ENCODE data around the gene NUCB1. TPM values are rescaled to one million over a fixed set of nuclear protein-coding genes. Genes with fewer than 3 reads are reported as not detected.
A peak's percentile ranks its signal among the peaks of the same experiment; 100 is the strongest.

NUCB1 gene
- total RNA-seq, 1 experiment from 2014 or later = 153 TPM

DNA sequence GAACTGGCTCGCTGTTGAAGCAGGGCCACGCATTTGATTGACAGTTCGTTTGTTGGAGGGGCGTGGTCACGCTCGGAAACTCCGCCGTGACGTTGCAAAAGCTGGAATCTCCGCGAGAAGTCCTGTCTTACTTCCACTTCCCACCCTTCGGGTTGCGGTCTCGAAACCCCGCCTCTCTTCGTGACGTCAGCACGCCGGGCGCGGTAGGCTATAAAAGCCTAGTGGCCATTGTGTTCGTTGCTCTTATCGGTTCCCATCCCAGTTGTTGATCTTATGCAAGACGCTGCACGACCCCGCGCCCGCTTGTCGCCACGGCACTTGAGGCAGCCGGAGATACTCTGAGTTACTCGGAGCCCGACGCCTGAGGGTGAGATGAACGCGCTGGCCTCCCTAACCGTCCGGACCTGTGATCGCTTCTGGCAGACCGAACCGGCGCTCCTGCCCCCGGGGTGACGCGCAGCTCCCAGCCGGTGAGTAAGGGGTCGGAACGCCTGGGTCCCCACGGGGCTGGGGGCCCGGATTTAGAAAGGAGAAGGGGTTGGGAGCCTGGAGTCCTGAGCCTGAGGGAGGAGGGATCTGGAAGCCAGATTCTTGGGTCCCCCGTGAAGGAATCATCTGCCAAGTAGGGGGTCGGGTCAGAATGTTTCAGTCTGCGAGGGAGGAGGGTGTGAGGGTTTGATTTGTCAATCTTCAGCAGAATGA, 27.8 kb upstream of the NUCB1 start, which contains the start of gene PPP1R15A (continued):
- TF ChIP-seq, protein P1, sequence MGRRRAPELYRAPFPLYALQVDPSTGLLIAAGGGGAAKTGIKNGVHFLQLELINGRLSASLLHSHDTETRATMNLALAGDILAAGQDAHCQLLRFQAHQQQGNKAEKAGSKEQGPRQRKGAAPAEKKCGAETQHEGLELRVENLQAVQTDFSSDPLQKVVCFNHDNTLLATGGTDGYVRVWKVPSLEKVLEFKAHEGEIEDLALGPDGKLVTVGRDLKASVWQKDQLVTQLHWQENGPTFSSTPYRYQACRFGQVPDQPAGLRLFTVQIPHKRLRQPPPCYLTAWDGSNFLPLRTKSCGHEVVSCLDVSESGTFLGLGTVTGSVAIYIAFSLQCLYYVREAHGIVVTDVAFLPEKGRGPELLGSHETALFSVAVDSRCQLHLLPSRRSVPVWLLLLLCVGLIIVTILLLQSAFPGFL (CRISPR knock-in tag; IDR thresholded peaks at IDR 0.05; ENCODE audit: borderline replicate concordance) = no peak; the same call in 1 of the 2 replicates
- TF ChIP-seq TP53 (CRISPR knock-in tag; IDR thresholded peaks at IDR 0.05) (no peak), NR2C2 (CRISPR knock-in tag; IDR thresholded peaks at IDR 0.05) (no peak), TEAD1 (CRISPR knock-in tag; IDR thresholded peaks at IDR 0.05) (0 out of 2 replicates have a peak, but pooled peaks have one; percentile 42), ZNF317 (CRISPR knock-in tag; IDR thresholded peaks at IDR 0.05; ENCODE audit: borderline replicate concordance, low read depth) (no peak), KAT7 (CRISPR knock-in tag; IDR thresholded peaks at IDR 0.05; ENCODE audit: borderline replicate concordance) (no peak), FOXK1 (CRISPR knock-in tag; IDR thresholded peaks at IDR 0.05) (peak; percentile 76), JAZF1 (CRISPR knock-in tag; IDR thresholded peaks at IDR 0.05) (no peak), ELF4 (CRISPR knock-in tag; IDR thresholded peaks at IDR 0.05; ENCODE audit: low read depth) (no peak), MXD4 (CRISPR knock-in tag; IDR thresholded peaks at IDR 0.05; ENCODE audit: borderline replicate concordance) (no peak), CREM (CRISPR knock-in tag; IDR thresholded peaks at IDR 0.05) (peak; percentile 80; the same call in 1 of the 2 replicates), NR1H2 (CRISPR knock-in tag; IDR thresholded peaks at IDR 0.05) (0 out of 2 replicates have a peak, but pooled peaks have one; percentile 31), SOX15 (CRISPR knock-in tag; IDR thresholded peaks at IDR 0.05) (no peak), ZBTB21 (CRISPR knock-in tag; IDR thresholded peaks at IDR 0.05; ENCODE audit: borderline replicate concordance) (no peak), GABPB1 (CRISPR knock-in tag; IDR thresholded peaks at IDR 0.05) (peak; percentile 80), OVOL2 (CRISPR knock-in tag; IDR thresholded peaks at IDR 0.05; ENCODE audit: borderline replicate concordance) (no peak)
- TF ChIP-seq, protein P2, sequence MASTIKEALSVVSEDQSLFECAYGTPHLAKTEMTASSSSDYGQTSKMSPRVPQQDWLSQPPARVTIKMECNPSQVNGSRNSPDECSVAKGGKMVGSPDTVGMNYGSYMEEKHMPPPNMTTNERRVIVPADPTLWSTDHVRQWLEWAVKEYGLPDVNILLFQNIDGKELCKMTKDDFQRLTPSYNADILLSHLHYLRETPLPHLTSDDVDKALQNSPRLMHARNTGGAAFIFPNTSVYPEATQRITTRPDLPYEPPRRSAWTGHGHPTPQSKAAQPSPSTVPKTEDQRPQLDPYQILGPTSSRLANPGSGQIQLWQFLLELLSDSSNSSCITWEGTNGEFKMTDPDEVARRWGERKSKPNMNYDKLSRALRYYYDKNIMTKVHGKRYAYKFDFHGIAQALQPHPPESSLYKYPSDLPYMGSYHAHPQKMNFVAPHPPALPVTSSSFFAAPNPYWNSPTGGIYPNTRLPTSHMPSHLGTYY (CRISPR knock-in tag; IDR thresholded peaks at IDR 0.05) = no peak
- TF ChIP-seq, protein P3, sequence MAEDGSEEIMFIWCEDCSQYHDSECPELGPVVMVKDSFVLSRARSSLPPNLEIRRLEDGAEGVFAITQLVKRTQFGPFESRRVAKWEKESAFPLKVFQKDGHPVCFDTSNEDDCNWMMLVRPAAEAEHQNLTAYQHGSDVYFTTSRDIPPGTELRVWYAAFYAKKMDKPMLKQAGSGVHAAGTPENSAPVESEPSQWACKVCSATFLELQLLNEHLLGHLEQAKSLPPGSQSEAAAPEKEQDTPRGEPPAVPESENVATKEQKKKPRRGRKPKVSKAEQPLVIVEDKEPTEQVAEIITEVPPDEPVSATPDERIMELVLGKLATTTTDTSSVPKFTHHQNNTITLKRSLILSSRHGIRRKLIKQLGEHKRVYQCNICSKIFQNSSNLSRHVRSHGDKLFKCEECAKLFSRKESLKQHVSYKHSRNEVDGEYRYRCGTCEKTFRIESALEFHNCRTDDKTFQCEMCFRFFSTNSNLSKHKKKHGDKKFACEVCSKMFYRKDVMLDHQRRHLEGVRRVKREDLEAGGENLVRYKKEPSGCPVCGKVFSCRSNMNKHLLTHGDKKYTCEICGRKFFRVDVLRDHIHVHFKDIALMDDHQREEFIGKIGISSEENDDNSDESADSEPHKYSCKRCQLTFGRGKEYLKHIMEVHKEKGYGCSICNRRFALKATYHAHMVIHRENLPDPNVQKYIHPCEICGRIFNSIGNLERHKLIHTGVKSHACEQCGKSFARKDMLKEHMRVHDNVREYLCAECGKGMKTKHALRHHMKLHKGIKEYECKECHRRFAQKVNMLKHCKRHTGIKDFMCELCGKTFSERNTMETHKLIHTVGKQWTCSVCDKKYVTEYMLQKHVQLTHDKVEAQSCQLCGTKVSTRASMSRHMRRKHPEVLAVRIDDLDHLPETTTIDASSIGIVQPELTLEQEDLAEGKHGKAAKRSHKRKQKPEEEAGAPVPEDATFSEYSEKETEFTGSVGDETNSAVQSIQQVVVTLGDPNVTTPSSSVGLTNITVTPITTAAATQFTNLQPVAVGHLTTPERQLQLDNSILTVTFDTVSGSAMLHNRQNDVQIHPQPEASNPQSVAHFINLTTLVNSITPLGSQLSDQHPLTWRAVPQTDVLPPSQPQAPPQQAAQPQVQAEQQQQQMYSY (CRISPR knock-in tag; IDR thresholded peaks at IDR 0.05) = no peak
- TF ChIP-seq, protein P4, sequence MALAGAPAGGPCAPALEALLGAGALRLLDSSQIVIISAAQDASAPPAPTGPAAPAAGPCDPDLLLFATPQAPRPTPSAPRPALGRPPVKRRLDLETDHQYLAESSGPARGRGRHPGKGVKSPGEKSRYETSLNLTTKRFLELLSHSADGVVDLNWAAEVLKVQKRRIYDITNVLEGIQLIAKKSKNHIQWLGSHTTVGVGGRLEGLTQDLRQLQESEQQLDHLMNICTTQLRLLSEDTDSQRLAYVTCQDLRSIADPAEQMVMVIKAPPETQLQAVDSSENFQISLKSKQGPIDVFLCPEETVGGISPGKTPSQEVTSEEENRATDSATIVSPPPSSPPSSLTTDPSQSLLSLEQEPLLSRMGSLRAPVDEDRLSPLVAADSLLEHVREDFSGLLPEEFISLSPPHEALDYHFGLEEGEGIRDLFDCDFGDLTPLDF (CRISPR knock-in tag; IDR thresholded peaks at IDR 0.05) = no peak
- TF ChIP-seq, protein P5, sequence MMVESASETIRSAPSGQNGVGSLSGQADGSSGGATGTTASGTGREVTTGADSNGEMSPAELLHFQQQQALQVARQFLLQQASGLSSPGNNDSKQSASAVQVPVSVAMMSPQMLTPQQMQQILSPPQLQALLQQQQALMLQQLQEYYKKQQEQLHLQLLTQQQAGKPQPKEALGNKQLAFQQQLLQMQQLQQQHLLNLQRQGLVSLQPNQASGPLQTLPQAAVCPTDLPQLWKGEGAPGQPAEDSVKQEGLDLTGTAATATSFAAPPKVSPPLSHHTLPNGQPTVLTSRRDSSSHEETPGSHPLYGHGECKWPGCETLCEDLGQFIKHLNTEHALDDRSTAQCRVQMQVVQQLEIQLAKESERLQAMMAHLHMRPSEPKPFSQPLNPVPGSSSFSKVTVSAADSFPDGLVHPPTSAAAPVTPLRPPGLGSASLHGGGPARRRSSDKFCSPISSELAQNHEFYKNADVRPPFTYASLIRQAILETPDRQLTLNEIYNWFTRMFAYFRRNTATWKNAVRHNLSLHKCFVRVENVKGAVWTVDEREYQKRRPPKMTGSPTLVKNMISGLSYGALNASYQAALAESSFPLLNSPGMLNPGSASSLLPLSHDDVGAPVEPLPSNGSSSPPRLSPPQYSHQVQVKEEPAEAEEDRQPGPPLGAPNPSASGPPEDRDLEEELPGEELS (CRISPR knock-in tag; IDR thresholded peaks at IDR 0.05) = no peak
- TF ChIP-seq, protein P6, sequence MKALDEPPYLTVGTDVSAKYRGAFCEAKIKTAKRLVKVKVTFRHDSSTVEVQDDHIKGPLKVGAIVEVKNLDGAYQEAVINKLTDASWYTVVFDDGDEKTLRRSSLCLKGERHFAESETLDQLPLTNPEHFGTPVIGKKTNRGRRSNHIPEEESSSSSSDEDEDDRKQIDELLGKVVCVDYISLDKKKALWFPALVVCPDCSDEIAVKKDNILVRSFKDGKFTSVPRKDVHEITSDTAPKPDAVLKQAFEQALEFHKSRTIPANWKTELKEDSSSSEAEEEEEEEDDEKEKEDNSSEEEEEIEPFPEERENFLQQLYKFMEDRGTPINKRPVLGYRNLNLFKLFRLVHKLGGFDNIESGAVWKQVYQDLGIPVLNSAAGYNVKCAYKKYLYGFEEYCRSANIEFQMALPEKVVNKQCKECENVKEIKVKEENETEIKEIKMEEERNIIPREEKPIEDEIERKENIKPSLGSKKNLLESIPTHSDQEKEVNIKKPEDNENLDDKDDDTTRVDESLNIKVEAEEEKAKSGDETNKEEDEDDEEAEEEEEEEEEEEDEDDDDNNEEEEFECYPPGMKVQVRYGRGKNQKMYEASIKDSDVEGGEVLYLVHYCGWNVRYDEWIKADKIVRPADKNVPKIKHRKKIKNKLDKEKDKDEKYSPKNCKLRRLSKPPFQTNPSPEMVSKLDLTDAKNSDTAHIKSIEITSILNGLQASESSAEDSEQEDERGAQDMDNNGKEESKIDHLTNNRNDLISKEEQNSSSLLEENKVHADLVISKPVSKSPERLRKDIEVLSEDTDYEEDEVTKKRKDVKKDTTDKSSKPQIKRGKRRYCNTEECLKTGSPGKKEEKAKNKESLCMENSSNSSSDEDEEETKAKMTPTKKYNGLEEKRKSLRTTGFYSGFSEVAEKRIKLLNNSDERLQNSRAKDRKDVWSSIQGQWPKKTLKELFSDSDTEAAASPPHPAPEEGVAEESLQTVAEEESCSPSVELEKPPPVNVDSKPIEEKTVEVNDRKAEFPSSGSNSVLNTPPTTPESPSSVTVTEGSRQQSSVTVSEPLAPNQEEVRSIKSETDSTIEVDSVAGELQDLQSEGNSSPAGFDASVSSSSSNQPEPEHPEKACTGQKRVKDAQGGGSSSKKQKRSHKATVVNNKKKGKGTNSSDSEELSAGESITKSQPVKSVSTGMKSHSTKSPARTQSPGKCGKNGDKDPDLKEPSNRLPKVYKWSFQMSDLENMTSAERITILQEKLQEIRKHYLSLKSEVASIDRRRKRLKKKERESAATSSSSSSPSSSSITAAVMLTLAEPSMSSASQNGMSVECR (CRISPR knock-in tag; IDR thresholded peaks at IDR 0.05; ENCODE audit: borderline replicate concordance) = peak; percentile 67; the same call in 1 of the 2 replicates
- TF ChIP-seq, protein P7, sequence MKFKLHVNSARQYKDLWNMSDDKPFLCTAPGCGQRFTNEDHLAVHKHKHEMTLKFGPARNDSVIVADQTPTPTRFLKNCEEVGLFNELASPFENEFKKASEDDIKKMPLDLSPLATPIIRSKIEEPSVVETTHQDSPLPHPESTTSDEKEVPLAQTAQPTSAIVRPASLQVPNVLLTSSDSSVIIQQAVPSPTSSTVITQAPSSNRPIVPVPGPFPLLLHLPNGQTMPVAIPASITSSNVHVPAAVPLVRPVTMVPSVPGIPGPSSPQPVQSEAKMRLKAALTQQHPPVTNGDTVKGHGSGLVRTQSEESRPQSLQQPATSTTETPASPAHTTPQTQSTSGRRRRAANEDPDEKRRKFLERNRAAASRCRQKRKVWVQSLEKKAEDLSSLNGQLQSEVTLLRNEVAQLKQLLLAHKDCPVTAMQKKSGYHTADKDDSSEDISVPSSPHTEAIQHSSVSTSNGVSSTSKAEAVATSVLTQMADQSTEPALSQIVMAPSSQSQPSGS (CRISPR knock-in tag; IDR thresholded peaks at IDR 0.05; ENCODE audit: borderline replicate concordance, low read depth) = no peak

Measured in WTC11 (cell line).